Parathyroid adenoma (tissue), 2 donors: ENCODE results near the gene ST8SIA1.
"Not testable (repeated sequence)": the region's sequence is repeated elsewhere in the genome, so short reads cannot be mapped to it uniquely, and the experiment has no call there.

Source experiments
- H2AFZ ChIP-seq: fragments of 300-600 bp; sonication (generic); one replicate; pipeline ENCODE4 v1.7.0; 2017; ENCODE audit warnings: antibody characterized with exemption, mild to moderate bottlenecking
- H3K27ac ChIP-seq: fragments of 300-600 bp; sonication (generic); one replicate; pipeline ENCODE4 v1.7.0; 2017
- H3K27me3 ChIP-seq: fragments of 300-600 bp; sonication (generic); one replicate; pipeline ENCODE4 v1.7.0; 2017; ENCODE audit warnings: low read length; ENCODE audit not compliant: control insufficient read depth, insufficient read depth
- H3K36me3 ChIP-seq: fragments of 300-600 bp; sonication (generic); one replicate; pipeline ENCODE4 v1.7.0; 2017; ENCODE audit warnings: low read length; ENCODE audit not compliant: control insufficient read depth, insufficient read depth
- H3K4me1 ChIP-seq: fragments of 300-600 bp; sonication (generic); one replicate; pipeline ENCODE4 v1.7.0; 2017; ENCODE audit warnings: control low read depth
- H3K4me2 ChIP-seq: fragments of 300-600 bp; sonication (generic); one replicate; pipeline ENCODE4 v1.7.0; 2017; ENCODE audit warnings: low read length
- H3K4me3 ChIP-seq: fragments of 300-600 bp; sonication (generic); one replicate; pipeline ENCODE4 v1.7.0; 2017; ENCODE audit warnings: low read depth, low read length
- H3K79me2 ChIP-seq: fragments of 300-600 bp; sonication (generic); one replicate; pipeline ENCODE4 v1.7.0; 2017; ENCODE audit warnings: control low read depth
- H3K9ac ChIP-seq: fragments of 300-600 bp; sonication (generic); one replicate; pipeline ENCODE4 v1.7.0; 2017; ENCODE audit warnings: mild to moderate bottlenecking
- H3K9me3 ChIP-seq: fragments of 300-600 bp; sonication (generic); one replicate; pipeline ENCODE4 v1.7.0; 2017; ENCODE audit warnings: low read length; ENCODE audit not compliant: control insufficient read depth
- TF ChIP-seq, protein P1 (sequence below): fragments of 300-600 bp; sonication (generic); IDR thresholded peaks from one replicate; pipeline ENCODE4 v1.7.0; 2017; ENCODE audit warnings: antibody characterized with exemption, mild to moderate bottlenecking
- donor health status: primary hyperparathyroidism.

The ST8SIA1 gene, protein sequence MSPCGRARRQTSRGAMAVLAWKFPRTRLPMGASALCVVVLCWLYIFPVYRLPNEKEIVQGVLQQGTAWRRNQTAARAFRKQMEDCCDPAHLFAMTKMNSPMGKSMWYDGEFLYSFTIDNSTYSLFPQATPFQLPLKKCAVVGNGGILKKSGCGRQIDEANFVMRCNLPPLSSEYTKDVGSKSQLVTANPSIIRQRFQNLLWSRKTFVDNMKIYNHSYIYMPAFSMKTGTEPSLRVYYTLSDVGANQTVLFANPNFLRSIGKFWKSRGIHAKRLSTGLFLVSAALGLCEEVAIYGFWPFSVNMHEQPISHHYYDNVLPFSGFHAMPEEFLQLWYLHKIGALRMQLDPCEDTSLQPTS

DNA sequence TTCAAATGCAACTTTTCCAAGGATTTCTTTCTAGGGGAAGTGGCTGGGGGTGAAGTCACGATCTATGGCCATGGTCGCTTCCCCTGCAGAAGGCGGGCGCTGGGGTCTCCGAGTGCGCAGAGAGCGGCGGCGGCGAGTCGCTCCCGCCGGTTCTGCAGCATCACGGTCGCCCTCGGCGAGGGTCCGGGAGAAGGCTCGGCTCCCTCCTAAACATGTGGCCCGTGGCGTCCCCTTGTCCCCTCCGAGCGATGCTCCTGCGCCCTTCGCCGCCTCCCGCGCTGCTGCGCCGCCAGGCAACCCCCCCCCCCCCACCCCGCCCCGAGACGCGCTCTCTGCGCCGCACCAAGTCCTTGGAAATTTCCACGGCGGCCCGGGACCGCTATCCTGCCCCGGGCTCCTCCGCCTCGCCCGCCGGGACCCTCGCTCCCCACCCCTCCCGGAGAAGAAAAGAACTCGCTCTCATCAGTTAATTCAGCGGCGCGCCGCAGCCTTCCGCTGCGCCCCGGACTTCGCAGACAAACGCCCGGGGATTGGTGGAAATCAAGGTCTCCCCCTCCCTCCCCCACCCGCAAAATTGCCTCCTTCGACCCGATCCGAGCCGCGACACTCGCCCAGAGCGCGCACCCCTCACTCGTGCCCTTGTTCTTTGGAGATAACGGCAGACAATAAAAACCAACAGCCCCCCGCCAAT lies at the start of gene ST8SIA1:
Gene ST8SIA1, minus strand, starts transcription at position 298 of the 691 bp plus-strand sequence. CDS start 475 bp downstream, outside the sequence.
- peak within 1 kb of the TSS; percentile 72 for H3K27ac ChIP-seq

DNA sequence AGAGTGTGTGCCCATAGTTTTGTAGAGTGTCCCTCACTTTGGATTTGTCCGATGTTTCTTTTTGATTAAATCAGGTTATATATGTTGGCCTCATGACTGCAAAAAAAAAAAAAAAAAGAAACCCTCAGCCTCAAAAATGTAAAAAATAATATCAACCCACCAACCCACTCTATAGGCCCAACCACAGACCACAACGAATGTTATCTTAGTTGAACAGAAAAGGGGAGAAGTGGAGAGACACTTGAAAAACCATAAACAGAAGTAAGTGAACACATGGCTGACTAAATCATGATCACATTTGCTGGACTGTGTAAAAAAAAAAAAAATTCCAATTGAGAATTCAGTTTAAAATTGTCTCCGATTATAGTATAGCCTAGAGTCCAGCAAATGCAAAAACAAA lies 45.5 kb upstream of the ST8SIA1 start:
- H3K9ac ChIP-seq: no peak overlapping the region
- no peaks in the 10 kb centered on the region for H3K27me3 ChIP-seq
- no peaks in the 10 kb centered on the region for H3K36me3 ChIP-seq
- no peak overlapping the region for H2AFZ ChIP-seq
- no peak overlapping the region for H3K27ac ChIP-seq
- no peaks in the 10 kb centered on the region for H3K79me2 ChIP-seq
- H3K4me1 ChIP-seq: no peaks in the 10 kb centered on the region
- TF ChIP-seq, protein P1, sequence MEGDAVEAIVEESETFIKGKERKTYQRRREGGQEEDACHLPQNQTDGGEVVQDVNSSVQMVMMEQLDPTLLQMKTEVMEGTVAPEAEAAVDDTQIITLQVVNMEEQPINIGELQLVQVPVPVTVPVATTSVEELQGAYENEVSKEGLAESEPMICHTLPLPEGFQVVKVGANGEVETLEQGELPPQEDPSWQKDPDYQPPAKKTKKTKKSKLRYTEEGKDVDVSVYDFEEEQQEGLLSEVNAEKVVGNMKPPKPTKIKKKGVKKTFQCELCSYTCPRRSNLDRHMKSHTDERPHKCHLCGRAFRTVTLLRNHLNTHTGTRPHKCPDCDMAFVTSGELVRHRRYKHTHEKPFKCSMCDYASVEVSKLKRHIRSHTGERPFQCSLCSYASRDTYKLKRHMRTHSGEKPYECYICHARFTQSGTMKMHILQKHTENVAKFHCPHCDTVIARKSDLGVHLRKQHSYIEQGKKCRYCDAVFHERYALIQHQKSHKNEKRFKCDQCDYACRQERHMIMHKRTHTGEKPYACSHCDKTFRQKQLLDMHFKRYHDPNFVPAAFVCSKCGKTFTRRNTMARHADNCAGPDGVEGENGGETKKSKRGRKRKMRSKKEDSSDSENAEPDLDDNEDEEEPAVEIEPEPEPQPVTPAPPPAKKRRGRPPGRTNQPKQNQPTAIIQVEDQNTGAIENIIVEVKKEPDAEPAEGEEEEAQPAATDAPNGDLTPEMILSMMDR: no peak
- H3K4me3 ChIP-seq: no peak overlapping the region
- H3K4me2 ChIP-seq: no peak overlapping the region
- no peaks in the 10 kb centered on the region for H3K9me3 ChIP-seq

More for the DNA sequence above, at the start of gene ST8SIA1:
- Histone ChIP-seq H3K27me3 (no peaks in the 10 kb centered on the region), H3K9me3 (no peaks in the 10 kb centered on the region), H3K79me2 (no peaks in the 10 kb centered on the region), H3K4me2 (peak within 1 kb of the TSS; percentile 87), H3K4me1 (no peaks in the 10 kb centered on the region), H3K36me3 (no peaks in the 10 kb centered on the region), H3K4me3 (peak within 1 kb of the TSS; percentile 56), H2AFZ (peak within 1 kb of the TSS; percentile 88), H3K9ac (no peak within 1 kb of the TSS)
- TF ChIP-seq, protein P1: no peak

DNA sequence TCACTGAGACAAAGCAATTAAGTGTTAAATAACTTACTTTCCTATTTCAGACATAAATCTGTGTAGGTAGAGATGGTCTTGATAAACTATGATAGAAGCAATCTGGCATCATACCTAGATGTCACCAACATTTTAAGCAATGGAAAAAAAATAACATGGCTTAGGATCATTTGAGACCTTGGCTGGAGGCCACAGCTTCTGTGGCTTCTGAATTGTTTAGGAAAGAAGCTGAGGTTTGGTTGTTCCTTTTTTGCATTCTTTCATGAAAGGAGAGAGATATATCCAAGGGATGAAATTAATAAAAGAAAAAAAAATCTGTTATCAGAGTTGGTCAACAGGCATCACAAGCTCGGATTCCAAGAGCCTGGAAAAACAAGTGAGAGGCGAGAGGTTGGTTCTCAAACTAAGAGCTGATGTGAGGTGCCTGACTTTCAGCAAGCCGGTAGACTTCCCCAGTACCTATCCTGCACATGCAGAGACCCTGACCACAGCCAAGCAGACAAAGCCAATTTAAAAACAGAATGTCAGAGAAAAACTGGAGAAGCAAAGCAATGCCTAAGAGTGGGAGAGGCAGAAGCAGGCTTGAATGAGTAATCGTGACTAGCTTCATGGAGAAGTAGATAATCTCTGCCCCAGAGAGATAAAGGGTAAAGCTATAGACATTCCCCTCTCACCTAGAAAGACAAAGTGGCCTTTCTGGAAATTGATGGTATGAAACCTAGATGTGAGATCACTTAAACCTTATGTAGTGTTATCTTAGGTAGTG lies 43.4 kb upstream of the ST8SIA1 start:
- H3K27me3 ChIP-seq: no peaks in the 10 kb centered on the region
- H3K4me2 ChIP-seq: no peak overlapping the region
- H3K9me3 ChIP-seq: no peaks in the 10 kb centered on the region
- no peak overlapping the region for H3K4me3 ChIP-seq
- no peaks in the 10 kb centered on the region for H3K36me3 ChIP-seq
- H3K27ac ChIP-seq: no peak overlapping the region
- H3K4me1 ChIP-seq: no peaks in the 10 kb centered on the region
- TF ChIP-seq, protein P1: no peak
- H2AFZ ChIP-seq: no peak overlapping the region
- no peaks in the 10 kb centered on the region for H3K79me2 ChIP-seq
- no peak overlapping the region for H3K9ac ChIP-seq

DNA sequence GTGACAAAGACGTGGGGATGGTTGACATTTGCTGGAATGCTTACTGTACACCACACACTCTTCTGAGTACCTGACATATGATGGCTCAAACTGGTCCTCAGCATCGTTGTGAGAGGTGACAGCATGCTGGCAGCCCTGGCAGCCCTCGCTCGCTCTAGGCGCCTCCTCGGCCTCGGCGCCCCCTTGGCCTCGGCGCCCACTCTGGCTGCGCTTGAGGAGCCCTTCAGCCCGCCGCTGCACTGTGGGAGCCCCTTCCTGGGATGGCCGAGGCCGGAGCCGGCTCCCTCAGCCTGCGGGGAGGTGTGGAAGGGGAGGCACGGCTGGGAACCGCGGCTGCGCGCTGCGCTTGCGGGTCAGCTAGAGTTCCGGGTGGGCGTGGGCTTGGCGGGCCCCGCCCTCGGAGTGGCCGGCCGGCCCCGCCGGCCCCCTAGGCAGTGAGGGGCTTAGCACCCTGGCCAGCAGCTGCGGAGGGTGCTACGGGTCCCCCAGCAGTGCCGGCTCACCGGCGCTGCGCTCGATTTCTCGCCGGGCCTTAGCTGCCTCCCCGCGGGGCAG lies 42.2 kb upstream of the ST8SIA1 start:
- not testable (repeated sequence) for H3K4me3 ChIP-seq, H3K27me3 ChIP-seq, H3K27ac ChIP-seq, H3K36me3 ChIP-seq, H3K4me1 ChIP-seq, H3K9me3 ChIP-seq, H3K4me2 ChIP-seq, H2AFZ ChIP-seq, H3K9ac ChIP-seq, H3K79me2 ChIP-seq

DNA sequence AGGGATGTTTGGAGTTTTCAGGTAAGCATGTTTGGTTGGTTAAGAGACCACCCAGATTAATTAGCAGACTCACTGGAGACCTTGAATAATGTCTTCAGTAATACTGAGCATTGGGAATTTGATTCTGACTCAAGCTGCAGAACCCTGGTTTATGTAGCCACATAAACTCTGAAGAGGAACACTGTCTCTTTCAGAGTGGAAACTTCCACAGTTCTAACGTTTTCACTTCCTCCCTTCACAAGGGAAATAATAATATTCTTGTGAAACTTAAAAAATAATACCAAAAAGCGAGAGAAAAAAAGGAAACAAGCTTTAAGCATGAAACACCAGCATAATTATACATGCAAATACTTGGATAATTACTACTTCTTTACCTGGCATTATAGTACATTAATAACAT lies 40.0 kb upstream of the ST8SIA1 start:
- Histone ChIP-seq H3K9me3 (no peaks in the 10 kb centered on the region), H3K27ac (no peak overlapping the region), H3K79me2 (no peaks in the 10 kb centered on the region), H3K4me3 (no peak overlapping the region), H3K4me2 (no peak overlapping the region), H3K9ac (no peak overlapping the region), H2AFZ (no peak overlapping the region), H3K36me3 (no peaks in the 10 kb centered on the region), H3K4me1 (no peaks in the 10 kb centered on the region), H3K27me3 (no peaks in the 10 kb centered on the region)
- TF ChIP-seq, protein P1: no peak
